Measurements from ENCODE around the gene CHMP3.

GRCh38 chr2:86461042-86461743 lies 102.0 kb downstream of the CHMP3 start:
- TF ChIP-seq CTCF (IDR thresholded peaks at IDR 0.05; ENCODE audit: insufficient read depth, low read length, poor library complexity, severe bottlenecking): no peak
- no peak for TF ChIP-seq EZH2phosphoT487 (conservative IDR thresholded peaks at IDR 0.05; ENCODE audit: low read length)

Measured in SU-DHL-6 (cell line).